Endothelial cell of umbilical vein (primary cell): ENCODE measurements around the gene VWA8. TPM values are rescaled to one million over a fixed set of nuclear protein-coding genes. Genes with fewer than 3 reads are reported as not detected.
"Not testable (repeated sequence)": the region's sequence is repeated elsewhere in the genome, so short reads cannot be mapped to it uniquely, and the experiment has no call there.

Source experiments
- BruUV-seq: library from RNA; stranded (reverse); fragments of 400-500 nt; replicated peaks from 2 replicates; lab custom pipeline; 2021; lab: Mats Ljungman, UMichigan
- CTCF ChIA-PET: fragments of 300-600, 350-600 bp; sonication (Branson Sonifier 250); formaldehyde crosslinking; loops from one replicate; lab custom pipeline; 2021; ENCODE audit warnings: antibody characterized with exemption, inconsistent platforms; lab: Charles Lee
- POLR2A ChIA-PET: fragments of 300-600, 350-600 bp; sonication (Branson Sonifier 250); formaldehyde crosslinking; loops from one replicate; lab custom pipeline; 2021; ENCODE audit warnings: antibody characterized with exemption, inconsistent platforms; lab: Charles Lee
- DNase-seq: peaks from one replicate; pipeline ENCODE4 v3.0.0-alpha.2; 2011; ENCODE audit warnings: low read depth, low spot score
- FAIRE-seq: peaks from 2 replicates; lab custom pipeline; 2011; peaks lifted over from hg19 to GRCh38; lab: Jason Lieb, UNC
- H2AFZ ChIP-seq: 2 replicates; pipeline ENCODE4 v1.6.0; 2012; ENCODE audit warnings: low read depth, low read length, control low read depth, inconsistent platforms
- H3K27ac ChIP-seq: 2 replicates; pipeline ENCODE4 v1.5.1; 2011; ENCODE audit warnings: low read depth, mild to moderate bottlenecking, control low read depth, low read length, moderate library complexity; ENCODE audit not compliant: insufficient read depth
- H3K27me3 ChIP-seq, 2 experiments: 2 replicates each; pipeline versions ENCODE4 v1.6.0 to v1.6.1; 2011; ENCODE audit warnings: low read length in 2 of 2, mixed read lengths in 1 of 2; ENCODE audit not compliant: control insufficient read depth in 2 of 2, insufficient read depth in 2 of 2
- H3K36me3 ChIP-seq, 2 experiments: 2 replicates in 1 of 2; 3 replicates in 1 of 2; pipeline ENCODE4 v1.5.1; 2011; ENCODE audit warnings: low read length in 2 of 2, mild to moderate bottlenecking in 1 of 2, moderate library complexity in 1 of 2; ENCODE audit not compliant: control insufficient read depth in 2 of 2, insufficient read depth in 2 of 2; ENCODE audit errors: extremely low read depth in 1 of 2
- H3K4me1 ChIP-seq: 3 replicates; pipeline ENCODE4 v1.5.1; 2011; ENCODE audit warnings: mild to moderate bottlenecking, low read length; ENCODE audit not compliant: control insufficient read depth, insufficient read depth; ENCODE audit errors: extremely low read depth
- H3K4me2 ChIP-seq: 2 replicates; pipeline ENCODE4 v1.6.1; 2011; ENCODE audit warnings: low read length, control low read depth, mixed read lengths; ENCODE audit not compliant: insufficient read depth
- H3K4me3 ChIP-seq, 3 experiments: fragments of 200-600 bp in 1 of 3; sonication (generic), shearing (Covaris generic) in 1 of 3; replicated peaks in 1 of 3; 2 replicates each; pipeline ENCODE4 v1.5.1; 2011 to 2016; ENCODE audit warnings: control low read depth in 3 of 3, low read length in 3 of 3, mild to moderate bottlenecking in 2 of 3, inconsistent platforms in 1 of 3, low read depth in 1 of 3, moderate library complexity in 1 of 3; ENCODE audit not compliant: insufficient read depth in 1 of 3
- H3K79me2 ChIP-seq: 2 replicates; pipeline ENCODE4 v1.6.0; 2012; ENCODE audit warnings: low read length, inconsistent platforms; ENCODE audit not compliant: control insufficient read depth, insufficient read depth
- H3K9ac ChIP-seq: replicated peaks from 2 replicates; pipeline ENCODE3; 2011; ENCODE audit warnings: low read length, control low read depth; ENCODE audit not compliant: insufficient read depth; ENCODE audit errors: extremely low read depth
- H3K9me1 ChIP-seq: replicated peaks from 3 replicates; pipeline ENCODE4 v1.6.0; 2011; ENCODE audit warnings: mild to moderate bottlenecking, low read length; ENCODE audit not compliant: control insufficient read depth, insufficient read depth; ENCODE audit errors: extremely low read depth
- H3K9me3 ChIP-seq: replicated peaks from 2 replicates; pipeline ENCODE4 v1.5.1; 2012; ENCODE audit warnings: low read length, inconsistent platforms; ENCODE audit not compliant: control insufficient read depth, insufficient read depth
- H4K20me1 ChIP-seq: replicated peaks from 2 replicates; pipeline ENCODE3; 2011; ENCODE audit warnings: mild to moderate bottlenecking, low read length; ENCODE audit not compliant: control insufficient read depth, insufficient read depth; ENCODE audit errors: extremely low read depth
- CTCF ChIP-seq, 2 donors: IDR thresholded peaks; 1 replicate in 1 of 2; 2 replicates in 1 of 2; pipeline ENCODE4 v1.5.1; 2011; ENCODE audit warnings: low read length in 2 of 2, mild to moderate bottlenecking in 2 of 2, moderate library complexity in 2 of 2, control low read depth in 1 of 2, inconsistent platforms in 1 of 2, low read depth in 1 of 2; ENCODE audit not compliant: insufficient read depth in 1 of 2; ENCODE audit errors: extremely low read depth in 1 of 2
- EZH2 ChIP-seq: IDR thresholded peaks from 2 replicates; pipeline ENCODE4 v1.6.1; 2012; ENCODE audit warnings: borderline replicate concordance, low read depth, mild to moderate bottlenecking, moderate library complexity, low read length, inconsistent platforms; ENCODE audit not compliant: severe bottlenecking
- FOS ChIP-seq: IDR thresholded peaks from 2 replicates; pipeline ENCODE4 v1.6.1; 2011; ENCODE audit warnings: mild to moderate bottlenecking, low read length, moderate library complexity, borderline replicate concordance; ENCODE audit not compliant: insufficient read depth
- GATA2 ChIP-seq: IDR thresholded peaks from 2 replicates; pipeline ENCODE4 v1.7.0; 2011; ENCODE audit warnings: low read depth, mild to moderate bottlenecking, moderate library complexity, mixed read lengths, low read length; ENCODE audit not compliant: insufficient read length, insufficient read depth
- JUN ChIP-seq: IDR thresholded peaks from 2 replicates; pipeline ENCODE4 v1.6.1; 2011; ENCODE audit warnings: borderline replicate concordance, low read depth; ENCODE audit not compliant: insufficient read length, insufficient read depth
- MYC ChIP-seq: IDR thresholded peaks from one replicate; pipeline ENCODE4 v1.6.1; 2011; ENCODE audit warnings: mild to moderate bottlenecking, low read depth, low read length
- POLR2A ChIP-seq: IDR thresholded peaks from 2 replicates; pipeline ENCODE4 v1.6.1; 2012; ENCODE audit warnings: low read depth, mild to moderate bottlenecking, control low read depth, low read length
- POLR2AphosphoS5 ChIP-seq: IDR thresholded peaks from 2 replicates; pipeline ENCODE4 v1.6.1; 2012; ENCODE audit warnings: low read depth, mild to moderate bottlenecking, control low read depth, low read length, moderate library complexity; ENCODE audit not compliant: insufficient read depth
- dilution Hi-C: fragments of 300-500 bp; cut with MboI; formaldehyde crosslinking; loops from one replicate; pipeline ENCODE4 v1.15.0; 2019; ENCODE audit warnings: low sequenced_read_pairs; ENCODE audit not compliant: extremely low pct_ligation_motif_present
- intact Hi-C: fragments of 100-400 bp; cut with micrococcal nuclease; formaldehyde crosslinking; loops from one replicate; pipeline ENCODE4 v1.10.0; 2022
- polyA plus RNA-seq, 4 experiments: library from polyadenylated mRNA; depleted of rRNA in 3 of 4; stranded (reverse) in 3 of 4; unstranded in 1 of 4; fragments of >200 nt; gene quantifications; 2 replicates each; pipeline versions ENCODE4 v1.2.1 to v1.2.3, GENCODE V29; 2011 to 2012; ENCODE audit warnings: missing spikeins in 1 of 4
- total RNA-seq: library from RNA; stranded (reverse); gene quantifications from 2 replicates; pipeline ENCODE4 v1.2.3, GENCODE V29; 2021
- TF ChIP-seq, protein P1 (sequence below): IDR thresholded peaks from 2 replicates; pipeline ENCODE4 v1.6.1; 2011; ENCODE audit not compliant: insufficient read depth, insufficient read length

VWA8 gene
- total and polyA plus RNA-seq, 2 donors (not counting 3 experiments of a cell fraction or from before 2014, with no cell fraction given) = 2.9 to 11.3 TPM

GRCh38 chr13:41541142-41541938, 419.6 kb downstream of the VWA8 start:
- TF ChIP-seq GATA2 = no peak
- TF ChIP-seq MYC = no peak
- TF ChIP-seq JUN = no peak
- TF ChIP-seq, protein P1, sequence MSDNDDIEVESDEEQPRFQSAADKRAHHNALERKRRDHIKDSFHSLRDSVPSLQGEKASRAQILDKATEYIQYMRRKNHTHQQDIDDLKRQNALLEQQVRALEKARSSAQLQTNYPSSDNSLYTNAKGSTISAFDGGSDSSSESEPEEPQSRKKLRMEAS = no peak
- no peak for TF ChIP-seq POLR2A
- TF ChIP-seq CTCF (IDR thresholded peaks at IDR 0.05; ENCODE audit: extremely low read depth in 1 of 2, insufficient read depth in 1 of 2, low read depth in 1 of 2, low read length in 2 of 2) = no peak
- TF ChIP-seq EZH2 = no peak
- no peak for TF ChIP-seq POLR2AphosphoS5
- TF ChIP-seq FOS = no peak
- Histone ChIP-seq H3K36me3 (no peaks in the 10 kb centered on the region), H3K4me1 (no peaks in the 10 kb centered on the region), H3K4me2 (no peak overlapping the region), H3K79me2 (no peaks in the 10 kb centered on the region), H3K27ac (no peak overlapping the region), H3K4me3 (no peak overlapping the region), H4K20me1 (no peaks in the 10 kb centered on the region), H2AFZ (no peak overlapping the region), H3K27me3 (no peaks in the 10 kb centered on the region), H3K9me3 (no peaks in the 10 kb centered on the region), H3K9ac (no peak overlapping the region), H3K9me1 (no peaks in the 10 kb centered on the region)
- dilution Hi-C loops = no loop called here
- DNase-seq (no peak), FAIRE-seq (no peak)
- intact Hi-C loops = no loop called here
- BruUV-seq = no TSS peak
- ChIA-PET POLR2A (no interaction called here), CTCF (no interaction called here)

- POLR2A ChIA-PET, DNase-seq, H2AFZ ChIP-seq, CTCF ChIA-PET, H3K79me2 ChIP-seq, H4K20me1 ChIP-seq, H3K9me3 ChIP-seq, BruUV-seq, FAIRE-seq, intact Hi-C loops, H3K4me1 ChIP-seq, H3K9ac ChIP-seq, H3K9me1 ChIP-seq, H3K4me2 ChIP-seq, H3K27ac ChIP-seq, dilution Hi-C loops, H3K4me3 ChIP-seq, H3K36me3 ChIP-seq, H3K27me3 ChIP-seq: not testable (repeated sequence)
Observed at GRCh38 chr13:41540240-41540639, 420.7 kb downstream of the VWA8 start.
